ENCODE data around the gene SERTAD4.
A peak's percentile ranks its signal among the peaks of the same experiment; 100 is the strongest.

SERTAD4 gene

GRCh38 chr1:210233216-210233494 lies 559 bp downstream of the SERTAD4 start:
- no peak for DNase-seq (ENCODE audit: low spot score)

GRCh38 chr1:210233495-210234328 lies 1.1 kb downstream of the SERTAD4 start:
- peak; percentile 67 for DNase-seq (ENCODE audit: low spot score)

DNA sequence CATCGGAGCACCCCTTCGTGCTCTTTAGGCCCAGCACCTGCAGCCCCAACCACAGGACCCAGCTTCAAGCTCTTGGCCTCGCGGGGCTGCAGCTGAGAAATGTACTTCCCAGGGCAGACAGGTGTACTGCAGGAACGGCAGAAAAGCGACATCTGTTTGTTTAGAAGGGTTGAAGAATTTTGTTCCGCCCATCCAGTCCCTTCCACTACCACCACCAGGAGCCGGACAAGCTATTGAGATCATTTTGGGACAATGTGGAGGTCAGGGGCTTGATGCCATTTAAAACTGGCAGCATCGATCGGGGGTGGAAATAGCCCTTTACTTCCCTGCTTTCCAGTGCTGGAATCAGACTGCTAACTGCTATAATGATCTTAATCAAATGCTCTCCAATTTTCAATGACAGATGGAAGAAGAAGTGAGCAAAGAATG lies 1.7 kb downstream of the SERTAD4 start:
- peak; percentile 52 for DNase-seq (ENCODE audit: low spot score)

DNA sequence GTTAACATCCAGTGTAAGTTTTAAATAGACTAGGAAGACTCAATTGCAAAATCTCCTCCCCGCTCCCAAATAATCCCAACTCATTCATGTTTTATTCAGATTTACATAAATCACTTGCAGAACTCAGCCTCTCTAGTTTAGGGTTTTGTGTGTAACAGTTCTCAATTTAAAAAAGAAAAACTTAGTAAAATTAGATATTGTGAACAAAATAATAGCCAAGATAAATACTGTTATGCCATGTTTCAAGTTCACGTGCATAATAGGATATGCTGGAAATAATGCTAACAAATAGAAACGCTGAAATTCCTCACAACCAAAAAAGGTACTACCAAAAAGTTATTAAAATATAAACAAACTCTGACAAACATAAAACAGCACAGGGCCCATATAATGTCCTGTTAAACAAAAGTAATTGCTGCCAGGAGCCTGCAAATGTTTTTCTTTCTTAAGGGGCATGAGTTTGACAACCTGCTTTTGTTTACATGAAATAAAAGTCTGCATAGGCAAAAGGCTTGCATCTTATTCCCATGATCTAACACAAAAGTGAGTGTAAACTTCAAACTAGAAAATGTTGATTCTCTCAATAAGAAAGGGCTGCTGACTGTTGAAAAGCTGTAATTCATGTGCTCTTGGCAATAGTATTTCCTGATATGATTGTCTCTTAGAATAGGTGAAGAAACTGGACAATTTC lies 2.9 kb downstream of the SERTAD4 start:
- no peak for DNase-seq (ENCODE audit: low spot score)

DNA sequence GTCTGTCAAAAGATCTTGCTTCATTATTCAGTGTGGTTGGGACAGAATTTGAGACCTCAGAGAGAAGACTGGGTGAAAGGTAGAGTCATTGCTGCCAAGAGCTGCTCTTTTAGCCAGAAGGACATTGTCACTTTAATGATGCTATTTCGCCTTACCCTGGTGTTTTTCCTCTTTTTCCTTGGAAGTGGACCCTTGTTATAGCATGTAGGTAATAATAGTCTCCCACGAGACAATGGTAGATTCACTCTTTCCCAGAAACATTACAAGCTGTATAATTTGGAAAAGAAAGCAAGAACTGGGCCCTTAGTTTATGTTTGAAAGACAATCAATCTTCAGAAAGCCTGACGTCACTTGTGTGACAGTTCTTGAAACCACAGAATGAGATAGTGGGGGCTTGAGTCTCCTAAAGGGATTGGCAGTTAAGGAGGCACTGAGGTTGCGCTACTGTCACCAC lies 3.8 kb downstream of the SERTAD4 start:
- no peak for DNase-seq (ENCODE audit: low spot score)

GRCh38 chr1:210236840-210237409 lies 4.3 kb downstream of the SERTAD4 start:
- DNase-seq (ENCODE audit: low spot score), result no peak

DNA sequence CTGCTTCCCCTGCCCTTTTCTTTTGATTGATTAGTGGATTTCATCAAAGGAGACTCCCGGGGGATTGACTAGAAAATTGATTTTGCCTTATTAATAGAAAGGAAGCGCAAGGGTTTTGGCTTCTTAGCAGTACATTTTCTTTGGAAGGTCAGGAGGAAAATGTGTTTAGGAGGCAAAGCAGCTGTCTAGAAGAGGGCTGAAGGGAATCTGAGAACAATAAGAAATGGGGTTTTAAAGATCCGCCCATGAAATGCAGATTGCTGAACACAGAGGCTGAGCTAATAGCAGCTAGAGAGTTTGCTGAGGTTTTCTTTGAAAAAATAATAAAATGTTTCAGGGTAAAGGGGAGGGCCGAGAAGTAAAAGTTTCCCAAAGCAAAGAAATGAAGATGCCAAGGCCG lies 4.9 kb downstream of the SERTAD4 start:
- DNase-seq (ENCODE audit: low spot score), result no peak

DNA sequence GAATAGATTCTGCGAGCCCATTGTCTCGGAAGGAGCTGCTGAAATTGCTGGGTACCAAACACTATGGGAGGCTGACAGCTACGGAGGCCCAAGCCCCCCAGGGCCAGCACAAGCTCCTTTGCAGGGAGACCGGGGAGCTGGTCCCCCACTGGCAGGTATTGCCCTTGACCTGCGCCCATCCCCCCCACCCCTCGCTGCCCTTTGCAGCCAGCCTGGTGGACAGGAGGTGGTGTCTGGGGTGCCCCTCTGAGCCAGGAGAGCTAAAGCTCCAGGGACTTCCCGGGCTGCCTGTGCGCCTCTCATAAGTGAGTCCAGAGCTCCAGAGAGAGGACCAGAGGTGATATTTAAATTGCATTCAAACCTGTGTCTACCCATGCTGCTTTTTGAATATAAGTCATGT lies 5.4 kb downstream of the SERTAD4 start:
- DNase-seq (ENCODE audit: low spot score), result no peak

DNA sequence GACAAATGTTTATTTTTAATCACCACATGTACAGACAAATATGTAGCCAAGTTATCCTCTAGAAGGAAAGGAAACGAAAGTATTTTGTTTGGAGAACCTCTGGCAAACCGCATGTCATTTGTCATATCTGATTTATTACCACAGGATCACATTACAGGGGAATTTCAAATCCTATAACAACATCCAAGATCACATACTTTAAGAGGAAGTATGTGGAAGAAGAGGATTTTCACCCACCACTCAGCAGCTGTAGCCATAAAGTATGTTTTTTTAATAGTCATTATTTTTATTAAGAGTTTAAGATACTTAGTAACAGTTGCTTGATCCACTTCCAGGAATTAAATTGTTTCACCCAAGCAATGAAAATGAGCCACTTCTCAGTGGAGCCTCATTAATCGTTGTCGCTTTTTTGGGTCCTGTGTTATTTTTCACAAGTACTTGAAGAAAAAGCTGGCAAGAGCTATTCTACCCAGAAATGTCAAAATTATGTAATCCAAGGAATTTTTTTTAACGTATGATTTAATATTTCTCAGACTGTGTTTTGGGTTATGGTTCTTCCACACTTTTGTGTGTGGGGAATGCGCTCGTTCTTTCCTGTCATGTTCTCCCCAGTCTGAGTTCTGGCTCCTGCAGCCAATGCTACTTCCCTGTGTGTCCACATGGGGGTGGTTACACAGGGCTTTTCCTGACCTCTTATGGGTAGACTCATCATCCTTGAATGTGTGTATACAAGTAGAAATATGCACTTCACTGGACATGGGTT lies 6.9 kb downstream of the SERTAD4 start:
- DNase-seq (ENCODE audit: low spot score), result no peak

DNA sequence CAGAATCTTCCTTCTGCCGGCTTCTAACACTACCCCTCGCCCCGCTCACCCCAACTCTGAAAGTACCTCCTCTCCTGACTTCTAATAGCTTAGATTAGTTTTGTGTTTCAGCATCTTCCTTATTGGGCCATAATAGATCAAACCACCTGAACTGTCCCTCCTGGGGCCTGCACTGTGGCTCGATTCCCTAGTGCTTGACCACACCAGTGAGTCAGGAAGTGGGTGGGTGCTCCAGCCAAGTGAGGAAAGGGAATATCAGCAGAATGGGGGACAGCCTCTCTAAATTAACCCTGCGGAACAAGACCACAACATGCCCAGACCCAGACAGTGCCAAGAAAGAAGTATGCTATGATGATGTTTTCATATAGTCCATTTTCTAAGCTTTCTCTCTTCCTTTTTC lies 8.5 kb downstream of the SERTAD4 start:
- no peak for DNase-seq (ENCODE audit: low spot score)

DNA sequence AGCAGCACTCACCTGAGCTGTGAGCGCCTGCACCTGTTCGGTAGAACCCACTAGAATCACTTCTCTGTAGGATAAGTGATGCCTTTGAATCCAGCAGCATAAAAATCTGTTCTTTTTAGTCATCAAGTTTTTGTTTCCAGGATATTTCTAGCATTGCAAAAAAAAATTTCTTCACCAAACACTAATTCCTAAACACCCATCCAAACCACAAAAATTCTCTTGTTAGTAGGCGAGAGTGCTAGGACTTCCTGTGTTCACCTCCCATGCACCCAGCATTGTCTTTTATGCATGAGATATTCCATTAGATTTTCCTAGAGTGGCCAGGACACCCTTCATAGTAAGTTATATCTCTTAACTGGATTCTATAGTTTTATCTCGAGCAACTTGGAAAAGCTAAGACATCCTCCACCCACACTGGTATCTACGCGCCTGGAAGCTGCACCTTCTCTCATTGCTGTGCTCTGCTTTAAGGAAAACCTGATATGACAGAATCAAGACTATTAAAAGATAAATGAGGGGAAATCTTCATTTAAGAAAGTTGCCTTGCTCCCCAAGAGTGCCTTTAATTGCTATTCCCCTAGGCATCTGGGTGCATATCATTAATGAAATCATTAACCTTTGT lies 12.3 kb downstream of the SERTAD4 start:
- no peak for DNase-seq (ENCODE audit: low spot score)

GRCh38 chr1:210246447-210246846 lies 13.9 kb downstream of the SERTAD4 start:
- DNase-seq (ENCODE audit: low spot score), result no peak

GRCh38 chr1:210248341-210248740 lies 15.7 kb downstream of the SERTAD4 start:
- no peak for DNase-seq (ENCODE audit: low spot score)

- peak; percentile 80 for DNase-seq (ENCODE audit: low spot score)
These were observed 18.0 kb downstream of the SERTAD4 start for GRCh38 chr1:210250665-210250997.

DNA sequence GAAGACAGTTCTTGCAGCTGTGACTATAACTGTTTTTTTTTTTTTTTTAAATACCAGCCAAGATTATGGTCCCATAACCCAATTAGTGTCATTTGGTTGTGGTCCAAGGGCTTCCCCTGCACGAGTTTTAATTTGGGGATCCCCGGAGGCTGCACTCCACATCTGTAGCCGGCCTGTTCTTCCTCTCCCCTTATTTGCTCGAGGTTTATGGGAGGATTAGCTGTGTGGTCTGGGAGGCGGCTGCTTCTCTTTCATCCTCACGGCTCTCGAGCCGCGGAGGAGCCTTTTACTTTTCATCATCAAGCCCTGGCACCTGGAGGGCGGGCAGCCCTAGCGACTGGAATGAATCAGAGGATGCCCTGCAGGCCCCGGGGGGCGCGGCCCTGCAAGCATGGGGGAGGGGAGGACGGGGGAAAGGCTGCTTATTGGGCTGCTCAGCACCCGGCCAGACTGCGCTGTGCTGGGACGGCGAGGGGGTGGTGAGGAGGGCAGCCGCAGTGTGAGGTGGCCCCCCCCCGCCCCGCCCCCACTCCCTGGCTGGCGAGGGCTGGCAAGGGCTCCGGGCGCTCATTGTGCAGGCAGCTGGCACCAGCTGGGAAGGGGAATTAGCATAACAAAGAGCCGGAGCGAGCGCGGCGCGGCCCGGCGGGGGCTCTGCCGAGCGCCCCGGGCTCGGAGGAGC lies 18.5 kb downstream of the SERTAD4 start:
- DNase-seq (ENCODE audit: low spot score), result peak; percentile 86

DNA sequence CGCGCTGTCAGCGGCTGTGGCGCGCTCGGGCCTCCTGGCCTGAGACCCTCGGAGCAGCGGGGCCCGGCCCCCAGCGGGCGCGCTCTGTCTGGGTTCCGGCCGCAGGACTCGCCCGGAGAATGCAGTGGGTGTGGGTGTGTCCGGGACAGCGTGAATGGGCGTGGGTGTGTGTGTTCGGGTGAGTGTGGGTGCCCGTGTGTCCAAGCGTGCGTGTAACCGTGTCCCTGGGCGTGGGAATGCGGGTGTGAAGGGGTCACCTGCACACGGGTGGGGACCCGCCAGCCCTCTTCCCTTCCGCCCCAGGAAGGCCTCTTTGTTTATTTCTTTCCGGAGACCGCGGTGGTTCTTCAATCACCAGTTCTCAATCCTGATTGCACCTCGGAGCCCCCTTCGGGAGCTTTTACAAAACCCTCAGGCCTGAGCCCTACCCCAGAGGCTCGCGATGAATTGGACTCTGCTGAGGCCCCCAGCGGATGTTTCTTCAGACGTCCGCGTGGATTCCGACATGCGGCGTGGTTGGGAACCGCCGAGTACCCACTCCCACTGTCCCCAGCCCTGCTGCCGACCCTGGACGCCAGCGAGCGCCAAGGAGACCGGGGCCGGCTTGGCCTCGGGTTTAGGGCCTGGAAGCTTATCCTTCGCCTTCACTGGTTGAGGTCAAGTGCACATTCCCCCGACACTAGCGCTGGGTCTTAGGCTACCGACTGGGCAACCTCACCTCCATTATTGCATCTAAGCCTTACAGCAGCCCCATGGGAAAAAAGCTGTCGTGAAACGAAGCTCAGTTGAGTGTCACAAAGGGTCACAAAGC lies 19.3 kb downstream of the SERTAD4 start:
- peak; percentile 67 for DNase-seq (ENCODE audit: low spot score)

- peak; percentile 81 for DNase-seq (ENCODE audit: low spot score)
These were observed 20.0 kb downstream of the SERTAD4 start for GRCh38 chr1:210252621-210253051.

GRCh38 chr1:210254298-210254697 lies 21.7 kb downstream of the SERTAD4 start:
- DNase-seq (ENCODE audit: low spot score), result no peak

DNA sequence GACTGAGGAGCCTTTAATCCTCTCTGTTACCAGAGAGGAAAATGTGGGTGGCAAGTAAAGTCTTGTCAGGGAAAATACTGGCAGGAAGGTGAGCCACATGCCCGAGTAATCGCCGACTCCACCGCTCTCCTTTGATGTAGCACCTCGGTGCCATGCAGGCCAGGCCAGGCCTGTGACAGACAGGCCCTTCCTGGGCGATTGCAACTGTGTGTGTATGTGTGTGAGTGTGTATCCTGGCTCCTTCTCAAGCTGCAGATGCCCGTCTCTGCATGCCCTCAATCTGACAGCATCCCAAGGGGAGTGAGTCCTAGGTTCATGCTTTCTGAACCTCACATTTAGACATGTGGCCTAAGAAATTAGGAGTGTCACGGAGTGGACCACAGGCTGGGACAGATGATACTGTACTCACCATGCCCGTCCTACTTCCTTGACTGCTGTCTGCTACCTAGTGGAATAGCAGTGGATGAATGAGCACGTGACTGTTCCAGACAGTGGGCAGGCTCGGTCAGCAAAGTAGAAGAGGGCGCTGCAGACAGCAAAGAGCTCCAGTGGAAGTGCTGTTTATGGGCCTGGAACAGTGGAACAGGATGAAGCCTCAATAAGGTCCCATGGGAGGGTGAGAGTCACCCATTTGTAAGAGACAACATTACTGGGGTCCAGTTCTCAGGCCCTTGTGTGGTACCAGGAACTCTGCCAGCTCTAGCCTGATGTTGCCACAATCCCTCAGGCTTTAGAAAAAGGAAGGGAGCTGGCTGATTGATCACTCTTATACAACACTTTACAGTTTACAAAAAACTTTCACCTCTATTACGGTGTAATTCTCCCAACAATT lies 25.3 kb downstream of the SERTAD4 start:
- DNase-seq (ENCODE audit: low spot score), result no peak

DNA sequence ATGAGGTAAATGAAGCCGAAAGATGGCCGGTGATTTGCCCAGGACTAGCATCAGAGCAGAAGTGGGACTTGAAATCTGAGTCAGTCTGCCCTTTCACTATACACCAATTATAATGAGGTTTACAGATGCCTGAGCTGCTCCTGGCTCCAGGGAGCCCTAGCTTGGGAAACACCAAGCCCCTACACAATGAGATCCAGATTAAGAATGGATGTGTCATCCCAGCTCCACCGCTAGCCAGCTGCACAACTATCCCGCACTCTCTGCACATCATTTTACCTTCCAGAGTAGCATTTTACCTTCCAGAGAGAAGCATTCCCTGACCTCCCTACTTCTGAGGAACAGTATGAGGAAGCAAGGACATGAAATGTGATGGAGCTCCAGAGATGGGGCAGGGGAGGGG lies 27.0 kb downstream of the SERTAD4 start:
- no peak for DNase-seq (ENCODE audit: low spot score)

All from ecto neural progenitor cell (in vitro differentiated cells).